ENCODE data around the gene AUTS2. TPM values are rescaled to one million over a fixed set of nuclear protein-coding genes. Genes with fewer than 3 reads are reported as not detected.

The AUTS2 gene
- total RNA-seq, 1 experiment from 2014 or later = 256 TPM

- no peak for TF ChIP-seq CTCF (conservative IDR thresholded peaks at IDR 0.05)
- Histone ChIP-seq H3K23ac (ENCODE audit: insufficient read length, low read depth, low read length) (no peak overlapping the region), H3K9ac (ENCODE audit: extremely low read depth, insufficient read length, low read length) (no peak overlapping the region), H4K8ac (replicated peaks; ENCODE audit: insufficient read length, low read depth, low read length) (no peak overlapping the region), H3K18ac (ENCODE audit: insufficient read length, low read depth, low read length) (no peak overlapping the region), H3K79me2 (ENCODE audit: insufficient read depth, low read length) (no peaks in the 10 kb centered on the region), H4K91ac (ENCODE audit: insufficient read length, low read depth, low read length) (no peak overlapping the region), H2AFZ (ENCODE audit: low read length) (no peak overlapping the region), H4K20me1 (ENCODE audit: control insufficient read depth, insufficient read depth, insufficient read length) (no peaks in the 10 kb centered on the region), H2AK5ac (ENCODE audit: insufficient read length, low read length) (no peak overlapping the region), H4K5ac (ENCODE audit: insufficient read length, low read depth, low read length) (no peak overlapping the region), H2BK5ac (ENCODE audit: insufficient read length, low read length) (no peak overlapping the region), H2BK15ac (ENCODE audit: low read depth, low read length) (no peak overlapping the region), H3K4me1 (ENCODE audit: insufficient read depth, low read length) (no peaks in the 10 kb centered on the region), H3K27me3 (ENCODE audit: insufficient read depth, low read length) (no peaks in the 10 kb centered on the region), H3K4ac (ENCODE audit: low read depth, low read length) (no peak overlapping the region), H3K9me3 (ENCODE audit: control insufficient read depth, low read depth, low read length) (no peaks in the 10 kb centered on the region), H2BK20ac (ENCODE audit: low read depth, low read length, poor library complexity, severe bottlenecking) (no peak overlapping the region), H2BK12ac (ENCODE audit: insufficient read length, low read depth, low read length) (no peak overlapping the region), H3K14ac (ENCODE audit: insufficient read depth, low read length) (no peak overlapping the region), H3T11ph (ENCODE audit: low read length) (no peak overlapping the region), H3K56ac (ENCODE audit: insufficient read length, low read depth, low read length) (no peak overlapping the region), H2BK120ac (ENCODE audit: low read depth, low read length, poor library complexity, severe bottlenecking) (no peak overlapping the region), H3K4me2 (ENCODE audit: insufficient read depth, insufficient read length, low read length) (no peak overlapping the region), H3K23me2 (ENCODE audit: insufficient read length, low read depth, low read length, poor library complexity, severe bottlenecking) (no peaks in the 10 kb centered on the region), H3K27ac (ENCODE audit: insufficient read length, low read depth, low read length) (no peak overlapping the region), H3K79me1 (ENCODE audit: insufficient read depth, low read depth, low read length, poor library complexity, severe bottlenecking) (no peaks in the 10 kb centered on the region)
- no peak for DNase-seq
- Mint-ChIP-seq H3K4me3 (no peak overlapping the region), H3K4me1 (peaks cover 17 to 31% of the 10 kb centered on the region in 2 experiments), H3K9me3 (no peaks in the 10 kb centered on the region), H3K36me3 (ENCODE audit: insufficient read depth in 1 of 3, low read depth in 3 of 3) (no peaks in the 10 kb centered on the region), H3K27ac (no peak overlapping the region), H3K27me3 (ENCODE audit: low read depth) (peaks cover 2% of the 10 kb centered on the region; the same call in 1 of the 2 replicates)
- WGBS (ENCODE audit: extremely low coverage, insufficient read length, low lambda C conversion rate) = no CpG with 5 or more reads among the region's 8 CpGs
Measured at GRCh38 chr7:69684369-69685292, 86.4 kb downstream of the AUTS2 start.

All from H9 (cell line).